ENCODE results near the gene TSPAN9.

DNA sequence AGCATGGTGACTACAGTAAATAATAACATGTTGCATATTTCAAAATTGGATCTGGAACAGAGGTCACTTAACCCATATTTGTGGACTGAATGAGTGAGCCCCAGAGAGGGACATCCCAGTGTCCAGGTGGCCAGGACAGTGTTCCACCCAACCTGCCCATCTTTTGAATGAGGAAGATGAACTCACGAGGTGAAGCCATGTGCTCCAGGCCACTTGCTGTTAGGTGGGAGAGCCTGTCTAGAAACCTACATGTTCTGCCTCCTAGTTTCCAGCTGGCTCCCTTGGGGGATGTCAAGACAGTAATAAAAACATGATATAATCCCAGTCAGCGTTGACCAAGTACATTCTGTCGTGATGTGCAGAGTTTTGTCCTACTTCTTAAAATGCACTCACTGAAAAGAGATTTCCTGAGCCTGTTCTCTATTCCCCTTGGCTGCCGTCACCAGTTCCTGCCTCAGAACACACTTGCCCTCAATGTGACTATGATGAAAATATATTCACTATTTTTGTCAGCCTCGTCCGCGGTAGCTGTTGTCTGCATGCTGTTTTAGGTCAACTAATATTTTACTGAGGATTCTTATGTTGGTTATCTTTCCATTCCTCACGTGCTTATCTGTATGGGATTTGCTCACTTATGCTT, 25.7 kb downstream of the TSPAN9 start:
- TF ChIP-seq, protein P1, sequence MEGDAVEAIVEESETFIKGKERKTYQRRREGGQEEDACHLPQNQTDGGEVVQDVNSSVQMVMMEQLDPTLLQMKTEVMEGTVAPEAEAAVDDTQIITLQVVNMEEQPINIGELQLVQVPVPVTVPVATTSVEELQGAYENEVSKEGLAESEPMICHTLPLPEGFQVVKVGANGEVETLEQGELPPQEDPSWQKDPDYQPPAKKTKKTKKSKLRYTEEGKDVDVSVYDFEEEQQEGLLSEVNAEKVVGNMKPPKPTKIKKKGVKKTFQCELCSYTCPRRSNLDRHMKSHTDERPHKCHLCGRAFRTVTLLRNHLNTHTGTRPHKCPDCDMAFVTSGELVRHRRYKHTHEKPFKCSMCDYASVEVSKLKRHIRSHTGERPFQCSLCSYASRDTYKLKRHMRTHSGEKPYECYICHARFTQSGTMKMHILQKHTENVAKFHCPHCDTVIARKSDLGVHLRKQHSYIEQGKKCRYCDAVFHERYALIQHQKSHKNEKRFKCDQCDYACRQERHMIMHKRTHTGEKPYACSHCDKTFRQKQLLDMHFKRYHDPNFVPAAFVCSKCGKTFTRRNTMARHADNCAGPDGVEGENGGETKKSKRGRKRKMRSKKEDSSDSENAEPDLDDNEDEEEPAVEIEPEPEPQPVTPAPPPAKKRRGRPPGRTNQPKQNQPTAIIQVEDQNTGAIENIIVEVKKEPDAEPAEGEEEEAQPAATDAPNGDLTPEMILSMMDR (IDR thresholded peaks at IDR 0.05), result no peak
- no peak for TF ChIP-seq POLR2A (IDR thresholded peaks at IDR 0.05)

Measured in lower leg skin (tissue), 3 donors.